GM13976 (cell line): ENCODE results near the gene BICDL1.

Experiments
- DNase-seq: peaks from one replicate; pipeline ENCODE4 v3.0.0; 2012; ENCODE audit warnings: low spot score
- CTCF ChIP-seq: IDR thresholded peaks from 2 replicates; pipeline ENCODE4 v1.5.1; 2012; ENCODE audit warnings: borderline replicate concordance, mild to moderate bottlenecking; ENCODE audit not compliant: insufficient read depth; ENCODE audit errors: extremely low read depth, missing control alignments, control extremely low read depth
- in situ Hi-C: fragments of 300-500 bp; cut with MboI; formaldehyde crosslinking; loops from one replicate; pipeline ENCODE4 v1.12.0; 2022; ENCODE audit warnings: low sequenced_read_pairs, mixed read lengths, inconsistent platforms; ENCODE audit not compliant: unreplicated experiment

Gene BICDL1

DNA sequence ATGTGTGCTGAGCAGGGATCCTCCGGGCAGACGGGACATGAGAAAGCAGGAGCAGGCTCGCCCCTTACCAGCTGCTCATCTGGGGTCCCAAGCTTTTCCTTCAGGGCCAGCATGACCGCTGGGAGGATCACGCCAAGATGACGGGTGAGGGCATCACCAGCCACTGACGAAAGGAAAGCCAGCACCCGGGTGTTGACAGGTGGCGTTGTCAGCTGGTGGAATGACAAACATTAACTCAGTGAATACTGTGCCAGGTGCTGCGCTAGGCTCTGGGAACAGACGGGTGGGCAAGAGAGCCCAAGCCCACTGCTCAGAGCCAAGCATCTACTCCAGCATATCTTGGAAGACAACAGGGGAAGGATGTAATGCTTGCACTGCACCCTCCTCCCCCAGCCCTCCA, 148.8 kb downstream of the BICDL1 start:
- no peak for TF ChIP-seq CTCF
- in situ Hi-C loops, result no loop called here
- DNase-seq, result no peak

DNA sequence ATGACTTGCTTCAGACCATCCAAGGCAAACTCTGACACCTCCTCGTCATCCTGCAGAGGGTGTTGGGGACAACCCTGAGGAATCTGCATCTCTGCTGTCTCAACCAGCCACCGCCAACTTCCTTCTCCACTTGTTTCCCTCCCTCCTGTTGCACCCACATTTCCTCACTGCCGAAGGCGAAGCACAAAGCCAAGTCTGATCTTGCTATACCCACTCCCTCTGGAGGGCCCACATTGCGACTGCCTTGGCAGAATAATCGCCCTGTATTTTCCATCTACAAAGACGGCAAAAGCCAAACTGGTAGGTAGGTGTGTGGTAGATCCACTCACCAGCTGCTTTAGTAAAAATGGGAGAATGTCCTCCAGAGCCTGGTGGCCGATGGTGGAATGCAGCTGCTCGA, 149.3 kb downstream of the BICDL1 start:
- in situ Hi-C loops, result no loop called here
- no peak for DNase-seq
- no peak for TF ChIP-seq CTCF

GRCh38 chr12:120139958-120140357, 150.9 kb downstream of the BICDL1 start:
- no peak for TF ChIP-seq CTCF
- in situ Hi-C loops, result no loop called here
- DNase-seq, result no peak

DNA sequence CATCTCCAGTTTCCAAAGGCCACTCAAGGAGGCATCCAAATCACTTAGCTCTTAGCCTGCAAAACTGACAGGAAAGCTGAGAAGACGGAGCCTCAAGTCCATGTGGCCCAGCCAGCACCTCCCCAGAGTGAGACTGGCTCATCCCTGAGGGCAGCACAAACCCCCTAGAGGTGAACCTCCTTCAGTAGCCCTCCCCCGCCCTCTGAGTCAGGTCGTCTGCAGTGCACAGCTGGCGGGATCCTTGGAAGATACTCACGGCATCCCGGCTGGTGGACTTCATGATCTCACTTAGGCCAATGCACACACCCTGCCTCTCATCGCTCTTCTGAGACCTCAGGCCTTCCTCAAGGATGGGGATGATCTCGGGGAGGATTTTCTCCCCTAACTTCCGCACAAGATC, 151.6 kb downstream of the BICDL1 start:
- no peak for TF ChIP-seq CTCF
- no peak for DNase-seq
- in situ Hi-C loops, result no loop called here

GRCh38 chr12:120141336-120141735, 152.3 kb downstream of the BICDL1 start:
- no peak for DNase-seq
- in situ Hi-C loops, result no loop called here
- TF ChIP-seq CTCF, result no peak

GRCh38 chr12:120142231-120142877, 153.3 kb downstream of the BICDL1 start:
- in situ Hi-C loops, result no loop called here
- no peak for TF ChIP-seq CTCF
- no peak for DNase-seq
